Frontal cortex (tissue), 4 donors: ENCODE measurements around the gene FBXL3. TPM values are rescaled to one million over a fixed set of nuclear protein-coding genes. Genes with fewer than 3 reads are reported as not detected.

Experiments used
- DNase-seq, 2 donors: peaks; one replicate each; pipeline ENCODE4 v3.0.0; 2012; ENCODE audit warnings: low spot score in 2 of 2
- FAIRE-seq: peaks from 2 replicates; lab custom pipeline; 2012; peaks lifted over from hg19 to GRCh38; lab: Jason Lieb, UNC
- total RNA-seq: library from RNA; depleted of rRNA; stranded (reverse); fragments of >200 nt; gene quantifications from one replicate; pipeline ENCODE4 v1.2.3, GENCODE V29; 2014
- donor health status: control.
- donor health status: control.
- donor health status: control.

The FBXL3 gene, protein sequence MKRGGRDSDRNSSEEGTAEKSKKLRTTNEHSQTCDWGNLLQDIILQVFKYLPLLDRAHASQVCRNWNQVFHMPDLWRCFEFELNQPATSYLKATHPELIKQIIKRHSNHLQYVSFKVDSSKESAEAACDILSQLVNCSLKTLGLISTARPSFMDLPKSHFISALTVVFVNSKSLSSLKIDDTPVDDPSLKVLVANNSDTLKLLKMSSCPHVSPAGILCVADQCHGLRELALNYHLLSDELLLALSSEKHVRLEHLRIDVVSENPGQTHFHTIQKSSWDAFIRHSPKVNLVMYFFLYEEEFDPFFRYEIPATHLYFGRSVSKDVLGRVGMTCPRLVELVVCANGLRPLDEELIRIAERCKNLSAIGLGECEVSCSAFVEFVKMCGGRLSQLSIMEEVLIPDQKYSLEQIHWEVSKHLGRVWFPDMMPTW
- total RNA-seq: 114 TPM

DNA sequence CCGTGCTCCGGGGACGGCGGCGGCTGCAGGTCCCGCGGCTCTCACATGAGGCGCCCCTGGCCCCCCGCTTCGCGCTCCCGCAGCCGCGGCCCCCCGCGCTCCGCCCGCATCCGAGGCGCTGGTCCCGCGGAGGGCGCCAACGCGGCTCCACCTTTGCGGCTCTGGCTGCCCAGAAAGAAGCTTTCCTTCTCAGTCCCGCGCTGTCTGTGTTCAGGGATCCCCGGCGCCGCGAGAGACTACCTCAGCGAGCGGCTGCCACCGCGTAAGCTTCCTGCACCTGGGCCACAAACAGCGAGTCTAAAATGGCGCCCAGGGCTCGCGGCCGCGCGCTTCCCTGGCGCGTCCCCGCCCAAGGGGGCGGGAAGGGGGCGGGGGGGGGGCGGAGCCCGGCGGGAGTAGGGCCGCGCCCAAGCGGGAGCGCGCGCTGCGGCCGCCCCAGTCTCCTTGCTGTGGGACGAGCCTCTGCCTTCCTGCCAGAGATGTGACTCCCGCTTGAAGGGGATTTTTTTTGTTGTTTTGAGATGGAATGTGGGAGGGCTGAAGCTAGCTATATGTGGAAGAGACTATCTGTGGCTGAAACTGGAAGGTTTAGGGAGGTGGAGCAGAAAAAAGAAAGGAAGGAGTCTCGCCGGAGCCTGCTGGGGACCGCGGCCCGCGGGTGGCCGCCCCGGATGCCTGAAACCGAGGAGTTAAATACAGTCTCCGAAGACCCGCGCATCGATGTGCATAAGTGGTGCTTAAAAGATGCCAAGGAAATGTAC lies at the start of gene FBXL3:
TSS of gene FBXL3 (minus strand) at position 299 of the 761 bp plus-strand sequence. CDS start 5,299 bp downstream, outside the sequence.
- no peak for FAIRE-seq
- peak; percentile 87 to 88 for DNase-seq

DNA sequence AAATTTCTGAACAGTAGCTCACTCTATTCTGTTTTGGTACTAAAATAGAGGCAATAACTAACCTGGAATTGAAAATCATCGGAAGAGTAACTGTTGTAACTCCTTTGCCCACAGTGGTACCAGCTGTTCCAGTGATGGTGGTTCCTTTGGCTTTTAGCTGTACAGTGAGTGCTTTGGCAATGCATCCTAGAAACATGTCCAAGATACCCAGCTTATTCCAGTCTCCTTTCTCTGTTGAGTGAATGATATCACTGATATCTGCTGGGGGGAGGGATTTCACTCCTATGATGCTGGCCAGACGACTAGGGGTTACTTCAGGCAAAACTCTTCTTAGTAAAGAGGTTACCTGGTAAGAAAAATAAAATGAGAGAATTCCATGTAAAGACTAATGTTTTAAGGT lies 40.6 kb upstream of the FBXL3 start:
- DNase-seq (no peak), FAIRE-seq (no peak)

DNA sequence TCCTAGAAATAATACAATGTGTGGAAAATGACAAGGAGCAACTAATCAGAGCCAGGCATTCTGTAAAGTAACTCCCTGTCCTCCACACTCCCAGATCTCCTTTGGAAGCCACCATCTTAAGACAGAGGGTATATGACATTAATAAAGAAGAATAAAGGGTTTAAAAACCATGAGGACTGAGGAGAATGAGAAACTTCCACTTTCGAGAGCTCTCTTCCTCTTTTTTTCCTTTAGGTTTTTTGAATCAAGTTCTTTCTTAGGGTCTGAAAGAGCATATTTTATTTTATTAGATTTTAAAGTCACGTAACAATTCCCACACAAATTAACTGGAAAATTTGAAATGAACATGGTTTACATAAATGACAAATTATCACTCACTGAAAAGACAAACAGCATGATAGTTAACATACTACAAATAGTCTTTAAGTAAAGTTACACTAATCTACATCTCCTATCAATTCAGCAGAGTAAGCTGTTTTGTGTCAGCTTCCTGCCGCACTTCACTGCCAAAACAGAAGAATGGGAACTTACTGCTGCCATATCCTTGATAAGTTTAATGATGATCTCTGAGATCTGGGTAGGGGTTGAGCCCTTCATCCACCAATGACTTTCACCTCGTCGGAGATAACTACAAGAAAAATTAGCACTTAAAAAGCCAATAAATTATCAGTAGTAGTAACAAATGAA lies 38.6 kb upstream of the FBXL3 start:
- DNase-seq: no peak
- no peak for FAIRE-seq

DNA sequence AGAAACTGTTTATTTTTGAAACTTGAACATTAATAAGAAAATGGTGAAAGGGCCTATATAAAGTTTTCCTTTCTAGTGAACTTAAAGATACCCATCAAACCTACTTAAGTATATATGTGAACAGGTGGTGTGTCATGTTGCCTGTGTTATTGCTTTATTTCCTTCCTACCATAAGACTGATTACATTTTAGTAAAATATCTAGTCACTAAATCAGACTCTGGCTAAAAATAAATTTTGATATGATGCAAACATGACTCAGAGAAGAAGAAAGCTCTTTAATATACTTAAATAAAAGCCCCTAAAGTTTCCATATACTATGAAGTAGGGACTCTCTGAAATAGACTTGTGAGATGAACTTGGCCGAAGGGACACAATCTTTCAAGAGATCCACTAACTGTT lies 35.1 kb upstream of the FBXL3 start:
- FAIRE-seq (no peak), DNase-seq (no peak)

GRCh38 chr13:77061362-77061761 lies 34.4 kb upstream of the FBXL3 start:
- FAIRE-seq: no peak

GRCh38 chr13:77056886-77057285 lies 29.9 kb upstream of the FBXL3 start:
- DNase-seq (no peak), FAIRE-seq (no peak)

More at GRCh38 chr13:77061362-77061761, 34.4 kb upstream of the FBXL3 start:
- no peak for DNase-seq

GRCh38 chr13:77056382-77056781 lies 29.4 kb upstream of the FBXL3 start:
- FAIRE-seq (no peak), DNase-seq (no peak)

- FAIRE-seq (no peak), DNase-seq (no peak)
Observed at GRCh38 chr13:77055158-77055557, 28.2 kb upstream of the FBXL3 start.

DNA sequence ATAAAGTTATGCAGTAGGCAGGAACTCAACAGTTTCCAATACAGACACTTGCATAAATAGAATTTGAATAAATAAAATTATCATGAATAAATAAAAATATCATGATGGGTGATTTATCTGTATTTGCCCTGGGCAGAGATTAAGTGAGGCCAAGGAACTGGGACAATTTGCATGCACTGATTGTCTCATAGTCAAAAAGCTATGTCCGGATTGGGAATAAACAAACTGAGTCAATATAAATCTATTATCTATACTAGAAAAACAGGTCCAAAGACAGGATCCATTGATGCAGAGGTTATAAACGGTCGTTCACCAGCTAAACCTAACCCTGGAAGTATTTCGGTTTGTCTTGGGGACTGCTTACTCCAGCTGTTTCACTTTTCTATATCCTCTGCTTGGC lies 26.2 kb upstream of the FBXL3 start:
- DNase-seq: no peak
- no peak for FAIRE-seq

DNA sequence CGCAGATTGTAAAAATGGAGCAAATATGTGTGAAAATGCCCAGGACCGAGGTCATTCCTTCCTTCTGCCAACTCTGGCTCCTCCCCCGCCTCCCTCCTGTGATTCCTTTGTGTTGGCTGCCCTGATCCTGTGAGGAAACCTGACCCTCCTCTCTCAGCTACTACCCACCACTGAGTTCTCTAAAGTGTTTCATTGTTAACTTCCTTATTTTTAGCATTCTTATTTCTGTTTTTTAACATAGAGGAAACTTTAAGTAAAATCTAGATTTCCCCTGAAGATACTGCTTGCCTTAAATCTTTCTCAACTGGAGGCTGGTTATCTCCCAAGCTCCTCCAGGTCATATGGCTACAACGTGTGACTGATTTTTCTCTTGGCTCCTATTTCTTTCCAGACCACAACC lies 21.7 kb upstream of the FBXL3 start:
- FAIRE-seq (no peak), DNase-seq (no peak)

- no peak for FAIRE-seq
Observed at GRCh38 chr13:77047649-77048343, 20.8 kb upstream of the FBXL3 start.

DNA sequence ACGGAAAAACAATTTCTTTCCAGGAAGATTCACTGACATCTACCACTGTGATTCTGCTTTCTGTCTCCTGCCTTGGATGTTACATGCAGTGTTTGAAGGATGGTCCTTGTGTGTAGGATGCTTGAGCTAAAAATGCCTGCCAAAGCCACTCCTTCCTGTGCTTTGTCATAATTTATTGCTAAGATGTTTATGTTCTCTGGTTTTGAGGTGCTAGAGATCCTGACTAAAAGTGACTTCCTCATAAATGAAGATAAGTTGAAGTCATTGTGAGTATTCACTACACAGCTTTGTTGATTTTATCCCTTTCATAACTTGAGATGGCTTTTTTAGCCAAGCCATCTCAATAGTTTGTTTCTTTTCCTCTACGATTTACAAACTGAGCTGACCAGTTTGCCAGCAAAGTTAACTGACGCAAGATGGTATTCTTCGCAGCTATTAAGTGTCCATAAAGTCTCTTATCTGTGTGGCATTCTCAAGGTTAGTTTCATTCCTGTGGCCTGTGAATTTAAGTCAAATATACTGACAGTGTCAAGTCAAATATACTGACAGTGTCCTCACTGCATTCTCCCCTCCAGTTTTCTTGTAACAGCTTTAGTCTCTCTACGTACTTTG lies 15.7 kb upstream of the FBXL3 start:
- FAIRE-seq (no peak), DNase-seq (no peak)

More at GRCh38 chr13:77047649-77048343, 20.8 kb upstream of the FBXL3 start:
- no peak for DNase-seq

DNA sequence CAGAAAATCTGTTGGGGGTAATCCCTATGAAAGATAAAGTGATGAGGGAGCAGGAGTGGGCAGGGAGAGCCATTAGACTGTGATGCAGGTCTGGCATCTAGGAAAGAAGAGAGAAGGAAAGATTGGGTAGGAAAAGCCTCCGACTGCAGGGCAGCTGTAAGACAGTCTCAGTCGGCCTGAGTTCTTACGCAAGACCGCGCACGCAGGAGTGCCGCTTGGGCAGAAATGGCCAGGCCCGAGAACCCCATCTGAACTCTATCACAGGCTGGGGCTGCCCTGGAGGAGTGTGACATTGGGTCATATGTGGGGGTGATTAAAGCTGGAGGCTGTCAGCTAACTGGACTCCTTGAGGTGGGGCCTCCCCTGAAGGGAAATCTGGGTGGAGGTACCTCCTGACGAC lies 13.9 kb upstream of the FBXL3 start:
- FAIRE-seq (no peak), DNase-seq (no peak)

GRCh38 chr13:77040076-77040475 lies 13.1 kb upstream of the FBXL3 start:
- no peak for FAIRE-seq
- DNase-seq: no peak

DNA sequence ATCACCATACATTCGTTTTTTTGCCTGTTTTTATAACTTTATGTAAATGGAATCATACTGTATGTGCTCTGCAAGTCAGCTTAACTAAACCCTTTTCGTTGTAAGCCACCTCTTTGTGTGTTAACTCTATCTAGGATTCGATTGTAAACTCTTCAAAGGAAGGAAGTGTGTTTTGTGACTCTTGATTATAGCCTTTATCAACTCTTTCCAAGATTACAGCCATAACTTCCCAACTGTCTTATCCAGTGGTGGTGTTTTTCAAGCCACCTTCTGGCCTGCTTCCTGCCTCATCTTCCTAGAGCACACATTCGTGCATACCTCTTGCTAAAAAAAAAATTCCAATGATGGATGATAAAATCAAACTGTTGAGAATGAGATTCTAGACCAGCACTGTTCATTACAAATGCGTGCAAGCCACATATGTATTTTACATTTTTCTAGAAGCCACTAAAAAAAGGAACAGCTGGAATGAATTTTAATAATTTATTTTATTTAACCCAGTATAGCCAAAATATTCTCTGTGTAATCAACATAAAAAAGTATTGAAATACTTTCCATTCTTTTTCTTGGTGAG lies 12.0 kb upstream of the FBXL3 start:
- no peak for DNase-seq
- FAIRE-seq: no peak

DNA sequence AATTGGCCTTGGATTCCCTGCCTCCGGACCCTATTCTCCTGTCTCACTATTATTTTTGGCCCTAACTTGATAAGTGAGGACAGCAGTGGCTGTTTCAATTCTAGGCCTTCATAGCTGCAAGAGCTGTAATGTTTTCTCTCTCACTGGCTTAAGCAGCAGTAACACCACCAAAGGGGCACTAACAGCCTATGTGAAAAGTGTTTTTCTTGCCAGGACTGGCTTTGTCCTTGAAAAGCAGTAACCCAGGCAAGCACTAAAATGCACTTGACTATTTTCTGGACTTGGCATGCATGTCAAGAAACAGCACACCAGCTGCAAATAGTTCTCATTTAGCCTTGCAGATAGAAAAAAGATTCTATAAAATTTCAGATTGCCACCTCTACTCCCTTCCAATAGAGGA lies 9.3 kb upstream of the FBXL3 start:
- DNase-seq (no peak), FAIRE-seq (no peak)

- no peak for FAIRE-seq
- no peak for DNase-seq
Observed at GRCh38 chr13:77034881-77035280, 7.9 kb upstream of the FBXL3 start.

DNA sequence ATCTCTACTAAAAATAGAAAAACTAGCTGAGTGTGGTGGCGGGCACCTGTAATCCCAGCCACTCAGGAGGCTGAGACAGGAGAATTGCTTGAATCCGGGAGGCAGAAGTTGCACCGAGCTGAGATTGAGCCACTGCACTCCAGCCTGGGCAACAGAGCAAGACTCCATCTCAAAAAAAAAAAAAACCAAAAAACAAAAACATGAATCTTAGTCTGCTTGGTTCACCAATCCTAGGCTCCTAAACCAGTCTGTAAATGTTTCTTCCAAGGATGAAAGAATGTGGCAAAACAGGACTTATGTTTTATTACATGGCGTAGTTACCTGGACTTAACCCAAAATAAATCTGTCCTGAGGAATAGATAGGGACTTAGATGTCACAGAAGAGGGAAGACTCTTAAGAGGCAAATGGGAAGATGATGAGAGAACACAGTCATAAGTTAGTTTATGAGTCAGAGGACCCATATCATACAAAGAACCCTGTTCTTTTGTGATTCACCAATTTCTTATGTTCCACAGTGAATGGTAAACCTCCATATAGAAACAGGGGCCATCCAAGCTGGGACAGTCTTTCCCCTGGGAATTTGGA lies 6.9 kb upstream of the FBXL3 start:
- no peak for FAIRE-seq
- DNase-seq: no peak
